ENCODE results near the gene C1QA.

Gene C1QA

GRCh38 chr1:22637907-22638445 lies 1.5 kb downstream of the C1QA start:
- no peak for TF ChIP-seq CTCF (IDR thresholded peaks at IDR 0.05; ENCODE audit: control insufficient read depth, extremely low read depth, insufficient read depth)
- H3K4me3 ChIP-seq (ENCODE audit: low read depth, low read length) = no peak overlapping the region
- DNase-seq (ENCODE audit: low read depth) = no peak

GRCh38 chr1:22638476-22639234 lies 2.2 kb downstream of the C1QA start:
- H3K4me3 ChIP-seq (ENCODE audit: low read depth, low read length) = no peak overlapping the region
- DNase-seq (ENCODE audit: low read depth) = no peak
- TF ChIP-seq CTCF (IDR thresholded peaks at IDR 0.05; ENCODE audit: control insufficient read depth, extremely low read depth, insufficient read depth) = no peak

- no peak overlapping the region for H3K4me3 ChIP-seq (ENCODE audit: low read depth, low read length)
- DNase-seq (ENCODE audit: low read depth) = no peak
- TF ChIP-seq CTCF (IDR thresholded peaks at IDR 0.05; ENCODE audit: control insufficient read depth, extremely low read depth, insufficient read depth) = no peak
Measured at GRCh38 chr1:22639286-22639685, 2.9 kb downstream of the C1QA start.

GRCh38 chr1:22641247-22641646 lies 4.8 kb downstream of the C1QA start:
- no peak overlapping the region for H3K4me3 ChIP-seq (ENCODE audit: low read depth, low read length)
- TF ChIP-seq CTCF (IDR thresholded peaks at IDR 0.05; ENCODE audit: control insufficient read depth, extremely low read depth, insufficient read depth) = no peak
- DNase-seq (ENCODE audit: low read depth) = no peak

GRCh38 chr1:22641906-22642636 lies 5.6 kb downstream of the C1QA start:
- no peak overlapping the region for H3K4me3 ChIP-seq (ENCODE audit: low read depth, low read length)
- peak; percentile 74 for TF ChIP-seq CTCF (IDR thresholded peaks at IDR 0.05; ENCODE audit: control insufficient read depth, extremely low read depth, insufficient read depth)
- DNase-seq (ENCODE audit: low read depth) = no peak

- no peak for TF ChIP-seq CTCF (IDR thresholded peaks at IDR 0.05; ENCODE audit: control insufficient read depth, extremely low read depth, insufficient read depth)
- DNase-seq (ENCODE audit: low read depth) = no peak
- H3K4me3 ChIP-seq (ENCODE audit: low read depth, low read length) = no peak within 1 kb of the TSS
Measured at GRCh38 chr1:22643381-22643780, 7.0 kb downstream of the C1QA start, which contains the start of gene C1QC. TSS of gene C1QC (plus strand) at chr1:22643633. CDS start at chr1:22644024, 391 bp downstream.

Measured in LNCaP clone FGC (cell line).